ENCODE results near the gene CELF4.

Gene CELF4

DNA sequence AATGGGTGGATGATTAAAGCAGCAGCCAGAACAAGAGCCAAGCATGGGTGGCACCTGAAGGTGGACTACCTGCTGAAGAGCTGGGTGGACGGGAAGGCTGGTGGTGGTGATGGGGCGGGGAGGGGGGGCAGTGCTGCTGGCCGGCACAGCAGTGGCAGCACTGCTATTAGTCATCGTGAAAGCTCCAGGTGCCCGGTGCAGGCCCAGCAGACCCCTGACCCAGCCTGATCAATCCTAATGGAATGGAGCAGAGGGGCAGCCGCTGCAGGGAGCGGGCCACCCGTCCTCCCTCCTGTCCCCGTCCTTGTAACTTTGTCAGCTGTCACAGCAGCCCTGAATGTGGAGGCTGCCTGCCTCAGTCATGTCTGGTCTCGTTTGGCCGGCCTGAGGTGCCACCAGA is 174.9 kb downstream of the CELF4 start:
- TF ChIP-seq, protein P1, sequence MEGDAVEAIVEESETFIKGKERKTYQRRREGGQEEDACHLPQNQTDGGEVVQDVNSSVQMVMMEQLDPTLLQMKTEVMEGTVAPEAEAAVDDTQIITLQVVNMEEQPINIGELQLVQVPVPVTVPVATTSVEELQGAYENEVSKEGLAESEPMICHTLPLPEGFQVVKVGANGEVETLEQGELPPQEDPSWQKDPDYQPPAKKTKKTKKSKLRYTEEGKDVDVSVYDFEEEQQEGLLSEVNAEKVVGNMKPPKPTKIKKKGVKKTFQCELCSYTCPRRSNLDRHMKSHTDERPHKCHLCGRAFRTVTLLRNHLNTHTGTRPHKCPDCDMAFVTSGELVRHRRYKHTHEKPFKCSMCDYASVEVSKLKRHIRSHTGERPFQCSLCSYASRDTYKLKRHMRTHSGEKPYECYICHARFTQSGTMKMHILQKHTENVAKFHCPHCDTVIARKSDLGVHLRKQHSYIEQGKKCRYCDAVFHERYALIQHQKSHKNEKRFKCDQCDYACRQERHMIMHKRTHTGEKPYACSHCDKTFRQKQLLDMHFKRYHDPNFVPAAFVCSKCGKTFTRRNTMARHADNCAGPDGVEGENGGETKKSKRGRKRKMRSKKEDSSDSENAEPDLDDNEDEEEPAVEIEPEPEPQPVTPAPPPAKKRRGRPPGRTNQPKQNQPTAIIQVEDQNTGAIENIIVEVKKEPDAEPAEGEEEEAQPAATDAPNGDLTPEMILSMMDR (conservative IDR thresholded peaks at IDR 0.05): no peak
- H3K27ac ChIP-seq: no peak overlapping the region

DNA sequence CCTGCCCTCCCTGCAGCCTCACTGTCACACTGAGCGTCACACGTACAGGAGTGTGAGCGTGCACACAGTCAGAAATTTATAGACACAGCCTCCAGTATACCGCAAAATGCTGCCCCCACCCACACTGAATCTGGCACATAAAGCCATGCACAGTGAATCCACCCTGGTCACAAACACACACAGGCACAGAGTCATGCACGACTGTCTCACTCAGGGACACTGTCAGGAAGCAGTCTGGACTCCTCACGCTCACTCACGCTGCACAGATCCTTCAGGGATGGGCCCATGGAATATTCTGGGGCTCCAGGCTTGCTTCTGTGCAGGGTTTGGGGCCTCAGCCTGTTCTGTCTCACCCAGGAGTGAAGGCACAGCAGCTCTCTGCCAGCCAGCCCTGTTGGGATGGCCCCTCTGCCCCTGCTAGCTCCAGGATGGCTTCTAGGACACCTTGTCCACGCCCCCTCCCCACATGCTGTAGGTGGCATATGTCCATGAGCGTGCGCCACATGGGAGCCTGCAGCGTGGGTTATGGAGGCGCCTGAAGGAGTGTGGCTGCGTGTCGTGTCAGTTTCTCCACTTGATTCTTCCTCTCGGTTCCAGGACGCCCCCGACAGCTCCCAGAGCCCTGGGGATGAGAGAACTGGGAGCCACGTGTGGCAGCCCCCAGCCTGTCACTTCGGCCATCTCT is 175.8 kb downstream of the CELF4 start:
- no peak overlapping the region for H3K27ac ChIP-seq
- TF ChIP-seq, protein P1 (conservative IDR thresholded peaks at IDR 0.05): no peak

- TF ChIP-seq, protein P1 (conservative IDR thresholded peaks at IDR 0.05): no peak
- no peak overlapping the region for H3K27ac ChIP-seq
These were observed 176.6 kb downstream of the CELF4 start for GRCh38 chr18:37389041-37389440.

DNA sequence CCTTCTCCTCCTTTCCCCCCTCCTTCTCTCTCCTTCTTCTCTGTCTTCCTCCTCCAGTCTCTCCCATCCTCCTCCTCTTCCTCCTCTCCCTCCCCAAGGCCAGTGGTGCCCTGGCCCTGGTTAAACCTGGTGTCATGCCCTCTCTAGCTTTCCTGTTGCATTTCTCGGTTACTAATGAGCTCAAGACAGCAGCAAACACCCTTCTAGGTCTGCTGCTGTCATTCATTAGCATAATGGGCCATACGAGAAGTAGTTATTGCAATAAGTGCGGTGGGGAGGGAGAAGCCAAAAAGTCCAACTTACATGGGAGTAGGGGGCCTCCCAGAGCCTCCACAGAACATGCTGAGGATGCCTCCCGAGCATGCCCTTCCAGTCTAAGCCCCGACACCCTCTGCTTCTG is 177.2 kb downstream of the CELF4 start:
- H3K27ac ChIP-seq: no peak overlapping the region
- TF ChIP-seq, protein P1 (conservative IDR thresholded peaks at IDR 0.05): no peak

GRCh38 chr18:37385846-37386778 is 179.5 kb downstream of the CELF4 start:
- TF ChIP-seq, protein P1 (conservative IDR thresholded peaks at IDR 0.05): peak; percentile 79
- H3K27ac ChIP-seq: no peak overlapping the region

DNA sequence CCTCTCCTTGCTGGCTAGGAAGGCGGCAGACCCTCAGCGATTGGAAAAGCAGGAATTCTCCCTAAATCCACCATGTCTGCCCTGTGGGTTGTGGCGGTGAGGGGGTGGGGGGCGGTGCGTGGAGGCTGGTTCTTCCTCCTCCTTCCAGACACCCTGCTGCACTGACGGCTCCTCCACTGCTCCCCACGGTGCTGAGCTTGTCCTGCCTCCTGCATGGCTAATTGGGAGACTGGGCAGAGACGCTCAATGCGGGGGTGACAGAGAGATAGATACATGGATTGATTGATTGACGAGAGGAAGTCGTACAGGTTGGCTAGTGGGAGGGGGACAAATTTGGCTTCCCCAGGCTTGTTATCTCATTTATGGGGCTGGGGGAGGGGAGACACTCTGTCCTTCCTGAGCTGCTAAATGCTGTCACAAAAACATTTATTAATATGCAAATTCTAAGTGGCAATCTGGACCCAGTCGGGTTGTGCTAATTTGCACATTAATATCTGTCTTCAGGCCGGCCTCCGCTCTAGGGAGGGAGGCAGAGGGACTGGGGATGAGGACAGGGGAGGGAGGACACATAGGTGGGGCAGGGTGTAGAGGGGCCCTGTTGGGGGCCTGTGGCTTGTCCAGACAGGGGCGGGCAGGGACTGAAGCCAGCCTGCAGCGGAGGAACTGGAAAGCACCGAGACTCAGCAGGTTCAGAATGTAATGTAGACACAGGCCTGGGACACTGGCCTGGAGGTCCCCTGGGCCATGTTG is 181.6 kb downstream of the CELF4 start:
- H3K27ac ChIP-seq: no peak overlapping the region

More for the DNA sequence above, 181.6 kb downstream of the CELF4 start:
- TF ChIP-seq, protein P1 (conservative IDR thresholded peaks at IDR 0.05): no peak
